ENCODE measurements around the gene MON2. TPM values are rescaled to one million over a fixed set of nuclear protein-coding genes. Genes with fewer than 3 reads are reported as not detected.

The MON2 gene
- total and polyA plus RNA-seq, 8 donors, result 3.1 to 191 (median 55.3) TPM

DNA sequence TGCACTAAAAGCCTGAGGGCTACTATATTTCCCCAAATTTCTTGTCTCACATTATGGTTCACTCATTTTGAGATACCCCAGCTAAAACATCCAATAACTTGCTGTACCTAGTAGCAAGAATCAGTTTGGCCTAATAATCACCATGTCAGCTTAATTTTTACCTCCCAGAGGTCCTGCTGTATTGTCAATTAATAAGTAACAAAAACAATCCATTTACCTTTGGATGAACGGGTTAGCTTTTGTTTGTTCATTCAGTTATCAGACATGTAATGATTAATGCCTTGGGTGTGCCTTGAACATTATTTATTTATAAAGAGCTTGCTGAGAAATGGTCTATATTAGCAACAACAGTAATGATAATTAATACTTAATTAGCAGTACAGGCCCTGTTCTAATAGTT lies 57.0 kb downstream of the MON2 start:
- TF ChIP-seq, protein P1, sequence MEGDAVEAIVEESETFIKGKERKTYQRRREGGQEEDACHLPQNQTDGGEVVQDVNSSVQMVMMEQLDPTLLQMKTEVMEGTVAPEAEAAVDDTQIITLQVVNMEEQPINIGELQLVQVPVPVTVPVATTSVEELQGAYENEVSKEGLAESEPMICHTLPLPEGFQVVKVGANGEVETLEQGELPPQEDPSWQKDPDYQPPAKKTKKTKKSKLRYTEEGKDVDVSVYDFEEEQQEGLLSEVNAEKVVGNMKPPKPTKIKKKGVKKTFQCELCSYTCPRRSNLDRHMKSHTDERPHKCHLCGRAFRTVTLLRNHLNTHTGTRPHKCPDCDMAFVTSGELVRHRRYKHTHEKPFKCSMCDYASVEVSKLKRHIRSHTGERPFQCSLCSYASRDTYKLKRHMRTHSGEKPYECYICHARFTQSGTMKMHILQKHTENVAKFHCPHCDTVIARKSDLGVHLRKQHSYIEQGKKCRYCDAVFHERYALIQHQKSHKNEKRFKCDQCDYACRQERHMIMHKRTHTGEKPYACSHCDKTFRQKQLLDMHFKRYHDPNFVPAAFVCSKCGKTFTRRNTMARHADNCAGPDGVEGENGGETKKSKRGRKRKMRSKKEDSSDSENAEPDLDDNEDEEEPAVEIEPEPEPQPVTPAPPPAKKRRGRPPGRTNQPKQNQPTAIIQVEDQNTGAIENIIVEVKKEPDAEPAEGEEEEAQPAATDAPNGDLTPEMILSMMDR (IDR thresholded peaks at IDR 0.05), result no peak
- no peak for TF ChIP-seq POLR2AphosphoS5 (IDR thresholded peaks at IDR 0.05)
- no peak for TF ChIP-seq EP300 (IDR thresholded peaks at IDR 0.05)
- no peak for TF ChIP-seq POLR2A (IDR thresholded peaks at IDR 0.05)
- intact Hi-C loops (cut with DNase I; ENCODE audit: low total_unique reads), result no loop called here
- H3K27me3 ChIP-seq, result no peaks in the 10 kb centered on the region
- H3K4me1 ChIP-seq, result peaks cover 0 to 33% (median 8%) of the 10 kb centered on the region in 4 donors
- peaks cover 0 to 48% (median 25%) of the 10 kb centered on the region in 4 donors for H3K36me3 ChIP-seq
- 22 to 65% (median 40%) methylated on average over 1 of the region's 1 CpG for WGBS, 5 donors
- H3K9me3 ChIP-seq, result no peaks in the 10 kb centered on the region
- peak overlapping the region in 1 of 5 donors; percentile 16 for H3K27ac ChIP-seq
- H3K4me3 ChIP-seq, result no peak overlapping the region
- no peak for DNase-seq

DNA sequence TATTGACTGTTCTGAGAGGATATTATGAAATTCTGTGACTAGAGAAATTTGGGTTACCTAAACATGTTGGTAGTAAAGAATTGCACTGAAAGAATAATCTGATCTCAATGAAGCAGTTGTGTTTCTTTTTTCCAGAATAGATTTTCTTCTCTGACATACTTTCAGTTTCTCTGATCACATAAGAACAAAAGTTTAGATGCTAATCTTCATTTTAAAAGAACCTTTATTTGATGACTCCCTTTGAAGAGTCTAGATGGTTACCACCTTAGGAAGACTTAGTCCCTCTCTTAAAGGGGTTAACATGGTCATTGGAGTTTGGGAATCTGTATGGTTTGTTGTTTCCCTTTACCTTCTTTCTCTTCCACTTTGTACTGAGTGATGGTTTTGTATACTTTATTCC lies 58.6 kb downstream of the MON2 start:
- TF ChIP-seq, protein P1 (IDR thresholded peaks at IDR 0.05), result no peak
- TF ChIP-seq EP300 (IDR thresholded peaks at IDR 0.05) (no peak), POLR2AphosphoS5 (IDR thresholded peaks at IDR 0.05) (no peak), POLR2A (IDR thresholded peaks at IDR 0.05) (no peak)

DNA sequence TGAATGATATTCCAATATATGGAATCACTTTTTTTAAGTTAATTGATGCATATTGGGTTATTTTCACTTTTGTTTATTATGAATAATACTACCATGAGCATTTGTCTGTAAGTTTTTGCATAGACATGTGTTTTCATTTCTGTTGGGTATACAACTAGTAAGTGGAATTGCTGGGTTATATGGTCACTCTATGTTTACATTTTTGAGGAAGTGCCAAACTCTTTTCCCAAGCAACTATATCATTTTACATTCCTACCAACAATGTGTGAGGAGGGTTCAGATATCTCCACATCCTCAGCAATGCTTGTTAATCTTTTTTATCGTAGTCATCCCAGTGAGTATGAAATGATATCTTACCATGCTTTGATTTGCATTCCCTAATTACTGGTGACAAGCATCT lies 64.0 kb downstream of the MON2 start:
- H3K36me3 ChIP-seq, result peaks cover 0 to 55% (median 48%) of the 10 kb centered on the region in 4 donors
- no peaks in the 10 kb centered on the region for H3K27me3 ChIP-seq
- H3K27ac ChIP-seq, result no peak overlapping the region
- peaks cover 0 to 16% (median 0%) of the 10 kb centered on the region in 4 donors for H3K4me1 ChIP-seq
- TF ChIP-seq, protein P1 (IDR thresholded peaks at IDR 0.05), result no peak
- no peak for TF ChIP-seq EP300 (IDR thresholded peaks at IDR 0.05)
- no peak for TF ChIP-seq POLR2A (IDR thresholded peaks at IDR 0.05)
- no peak for TF ChIP-seq POLR2AphosphoS5 (IDR thresholded peaks at IDR 0.05)
- intact Hi-C loops (cut with DNase I; ENCODE audit: low total_unique reads), result no loop called here
- H3K9me3 ChIP-seq, result no peaks in the 10 kb centered on the region
- H3K4me3 ChIP-seq, result no peak overlapping the region
- WGBS, 5 donors, result 54 to 88% (median 79%) methylated on average over 1 of the region's 1 CpG
- DNase-seq, result no peak

More for the DNA sequence above, 58.6 kb downstream of the MON2 start:
- no peak for DNase-seq
- H3K27ac ChIP-seq, result no peak overlapping the region
- H3K27me3 ChIP-seq, result no peaks in the 10 kb centered on the region
- intact Hi-C loops (cut with DNase I; ENCODE audit: low total_unique reads), result no loop called here
- H3K36me3 ChIP-seq, result peaks cover 0 to 36% (median 22%) of the 10 kb centered on the region in 4 donors
- H3K4me1 ChIP-seq, result peaks cover 0 to 33% (median 8%) of the 10 kb centered on the region in 4 donors
- no peaks in the 10 kb centered on the region for H3K9me3 ChIP-seq
- no peak overlapping the region for H3K4me3 ChIP-seq

DNA sequence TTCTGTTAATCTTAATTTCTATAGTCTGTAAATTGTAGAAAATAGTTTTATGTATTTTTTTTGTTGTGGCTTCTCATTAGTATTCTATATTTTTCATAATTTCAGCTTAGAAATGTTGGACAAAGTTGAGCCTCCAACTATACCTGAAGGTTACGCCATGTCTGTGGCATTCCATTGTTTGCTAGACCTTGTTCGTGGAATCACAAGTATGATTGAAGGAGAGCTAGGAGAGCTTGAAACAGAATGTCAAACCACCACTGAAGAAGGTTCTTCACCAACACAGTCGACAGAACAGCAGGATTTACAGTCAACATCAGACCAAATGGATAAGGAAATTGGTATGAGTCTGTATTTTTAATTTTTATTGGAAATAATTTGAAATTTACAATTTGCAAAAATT lies 65.7 kb downstream of the MON2 start:
- no peak for TF ChIP-seq EP300 (IDR thresholded peaks at IDR 0.05)
- no peak for TF ChIP-seq POLR2AphosphoS5 (IDR thresholded peaks at IDR 0.05)
- TF ChIP-seq POLR2A (IDR thresholded peaks at IDR 0.05), result no peak
- TF ChIP-seq, protein P1 (IDR thresholded peaks at IDR 0.05), result no peak
- no peak overlapping the region for H3K27ac ChIP-seq
- peaks cover 0 to 54% (median 51%) of the 10 kb centered on the region in 4 donors for H3K36me3 ChIP-seq
- no peaks in the 10 kb centered on the region for H3K27me3 ChIP-seq
- intact Hi-C loops (cut with DNase I; ENCODE audit: low total_unique reads), result no loop called here
- H3K9me3 ChIP-seq, result no peaks in the 10 kb centered on the region
- H3K4me3 ChIP-seq, result no peak overlapping the region
- peaks cover 0 to 20% (median 3%) of the 10 kb centered on the region in 4 donors for H3K4me1 ChIP-seq
- WGBS, 5 donors, result 62 to 92% (median 76%) methylated on average over 3 of the region's 3 CpGs
- no peak for DNase-seq

All from stomach (tissue), 9 donors.